ENCODE measurements around the gene PRR16.
A peak's percentile ranks its signal among the peaks of the same experiment; 100 is the strongest.

PRR16 gene

GRCh38 chr5:120436996-120437395 lies 27.1 kb upstream of the PRR16 start:
- Histone ChIP-seq H3K27ac (ENCODE audit: insufficient read depth in 1 of 2, low read depth in 1 of 2, low read length in 2 of 2, poor library complexity in 1 of 2, severe bottlenecking in 2 of 2) (no peak overlapping the region), H3K36me3 (ENCODE audit: control insufficient read depth in 4 of 4, insufficient read depth in 4 of 4, low read length in 3 of 4) (peaks cover 0 to 2% (median 0%) of the 10 kb centered on the region in 4 experiments), H3K9me3 (ENCODE audit: control extremely low read depth in 1 of 5, control insufficient read depth in 4 of 5, insufficient read depth in 2 of 5, low read depth in 1 of 5, low read length in 4 of 5) (no peaks in the 10 kb centered on the region), H3K27me3 (replicated peaks in 2 of 5; ENCODE audit: control insufficient read depth in 4 of 5, insufficient read depth in 5 of 5, low read length in 4 of 5) (no peaks in the 10 kb centered on the region), H3K4me1 (ENCODE audit: control extremely low read depth in 1 of 4, control insufficient read depth in 4 of 4, insufficient read depth in 4 of 4, low read length in 3 of 4) (no peaks in the 10 kb centered on the region), H3K4me3 (ENCODE audit: control insufficient read depth in 1 of 7, extremely low read depth in 1 of 7, insufficient read depth in 4 of 7, low read depth in 2 of 7, low read length in 6 of 7) (no peak overlapping the region)
- 88% methylated on average over 1 of the region's 1 CpG for WGBS (ENCODE audit: insufficient coverage)
- ChIA-PET CTCF (no interaction called here), POLR2A (no interaction called here)
- peak in 2 of 3 donors; percentile 9 to 24 for DNase-seq

- H3K9me3 ChIP-seq (ENCODE audit: control extremely low read depth in 1 of 5, control insufficient read depth in 4 of 5, insufficient read depth in 2 of 5, low read depth in 1 of 5, low read length in 4 of 5): no peaks in the 10 kb centered on the region
- no peak overlapping the region for H3K27ac ChIP-seq (ENCODE audit: insufficient read depth in 1 of 2, low read depth in 1 of 2, low read length in 2 of 2, poor library complexity in 1 of 2, severe bottlenecking in 2 of 2)
- no peak overlapping the region for H3K4me3 ChIP-seq (ENCODE audit: control insufficient read depth in 1 of 7, extremely low read depth in 1 of 7, insufficient read depth in 4 of 7, low read depth in 2 of 7, low read length in 6 of 7)
- ChIA-PET POLR2A (no interaction called here), CTCF (no interaction called here)
- no peak for DNase-seq
- WGBS (ENCODE audit: insufficient coverage): 93% methylated on average over 2 of the region's 3 CpGs
- no peaks in the 10 kb centered on the region for H3K27me3 ChIP-seq (replicated peaks in 2 of 5; ENCODE audit: control insufficient read depth in 4 of 5, insufficient read depth in 5 of 5, low read length in 4 of 5)
- H3K4me1 ChIP-seq (ENCODE audit: control extremely low read depth in 1 of 4, control insufficient read depth in 4 of 4, insufficient read depth in 4 of 4, low read length in 3 of 4): no peaks in the 10 kb centered on the region
- H3K36me3 ChIP-seq (ENCODE audit: control insufficient read depth in 4 of 4, insufficient read depth in 4 of 4, low read length in 3 of 4): no peaks in the 10 kb centered on the region
Observed at GRCh38 chr5:120442694-120443093, 21.4 kb upstream of the PRR16 start.

- H3K4me3 ChIP-seq (ENCODE audit: control insufficient read depth in 1 of 7, extremely low read depth in 1 of 7, insufficient read depth in 4 of 7, low read depth in 2 of 7, low read length in 6 of 7): no peak overlapping the region
- CTCF ChIA-PET: no interaction called here
- POLR2A ChIA-PET: no interaction called here
- DNase-seq: no peak
- no peak overlapping the region for H3K27ac ChIP-seq (ENCODE audit: insufficient read depth in 1 of 2, low read depth in 1 of 2, low read length in 2 of 2, poor library complexity in 1 of 2, severe bottlenecking in 2 of 2)
- 80% methylated on average over 1 of the region's 2 CpGs for WGBS (ENCODE audit: insufficient coverage)
- no peaks in the 10 kb centered on the region for H3K4me1 ChIP-seq (ENCODE audit: control extremely low read depth in 1 of 4, control insufficient read depth in 4 of 4, insufficient read depth in 4 of 4, low read length in 3 of 4)
- no peaks in the 10 kb centered on the region for H3K36me3 ChIP-seq (ENCODE audit: control insufficient read depth in 4 of 4, insufficient read depth in 4 of 4, low read length in 3 of 4)
- H3K27me3 ChIP-seq (replicated peaks in 2 of 5; ENCODE audit: control insufficient read depth in 4 of 5, insufficient read depth in 5 of 5, low read length in 4 of 5): no peaks in the 10 kb centered on the region
- H3K9me3 ChIP-seq (ENCODE audit: control extremely low read depth in 1 of 5, control insufficient read depth in 4 of 5, insufficient read depth in 2 of 5, low read depth in 1 of 5, low read length in 4 of 5): no peaks in the 10 kb centered on the region
Observed at GRCh38 chr5:120443607-120444006, 20.5 kb upstream of the PRR16 start.

GRCh38 chr5:120446068-120446492 lies 18.0 kb upstream of the PRR16 start:
- no peak overlapping the region for H3K27ac ChIP-seq (ENCODE audit: insufficient read depth in 1 of 2, low read depth in 1 of 2, low read length in 2 of 2, poor library complexity in 1 of 2, severe bottlenecking in 2 of 2)
- no peaks in the 10 kb centered on the region for H3K4me1 ChIP-seq (ENCODE audit: control extremely low read depth in 1 of 4, control insufficient read depth in 4 of 4, insufficient read depth in 4 of 4, low read length in 3 of 4)
- H3K27me3 ChIP-seq (replicated peaks in 2 of 5; ENCODE audit: control insufficient read depth in 4 of 5, insufficient read depth in 5 of 5, low read length in 4 of 5): no peaks in the 10 kb centered on the region
- ChIA-PET CTCF (interaction anchor here (1.4 kb wide), 1 partner anchor 9 kb away, joined by 4 read pairs; no protein-coding TSS in a partner anchor), POLR2A (no interaction called here)
- DNase-seq: no peak
- no peaks in the 10 kb centered on the region for H3K36me3 ChIP-seq (ENCODE audit: control insufficient read depth in 4 of 4, insufficient read depth in 4 of 4, low read length in 3 of 4)
- H3K4me3 ChIP-seq (ENCODE audit: control insufficient read depth in 1 of 7, extremely low read depth in 1 of 7, insufficient read depth in 4 of 7, low read depth in 2 of 7, low read length in 6 of 7): no peak overlapping the region
- H3K9me3 ChIP-seq (ENCODE audit: control extremely low read depth in 1 of 5, control insufficient read depth in 4 of 5, insufficient read depth in 2 of 5, low read depth in 1 of 5, low read length in 4 of 5): no peaks in the 10 kb centered on the region
- WGBS (ENCODE audit: insufficient coverage): 100% methylated on average over 2 of the region's 2 CpGs

GRCh38 chr5:120446901-120447300 lies 17.2 kb upstream of the PRR16 start:
- ChIA-PET POLR2A (no interaction called here), CTCF (interaction anchor here (1.2 to 1.8 kb wide), 3 partner anchors 8 to 360 kb away, joined by 3 to 6 read pairs (median 4); no protein-coding TSS in a partner anchor)
- no peaks in the 10 kb centered on the region for H3K4me1 ChIP-seq (ENCODE audit: control extremely low read depth in 1 of 4, control insufficient read depth in 4 of 4, insufficient read depth in 4 of 4, low read length in 3 of 4)
- no peak for DNase-seq
- H3K27ac ChIP-seq (ENCODE audit: insufficient read depth in 1 of 2, low read depth in 1 of 2, low read length in 2 of 2, poor library complexity in 1 of 2, severe bottlenecking in 2 of 2): no peak overlapping the region
- no CpG with 5 or more reads among the region's 2 CpGs for WGBS (ENCODE audit: insufficient coverage)
- H3K27me3 ChIP-seq (replicated peaks in 2 of 5; ENCODE audit: control insufficient read depth in 4 of 5, insufficient read depth in 5 of 5, low read length in 4 of 5): no peaks in the 10 kb centered on the region
- no peak overlapping the region for H3K4me3 ChIP-seq (ENCODE audit: control insufficient read depth in 1 of 7, extremely low read depth in 1 of 7, insufficient read depth in 4 of 7, low read depth in 2 of 7, low read length in 6 of 7)
- H3K36me3 ChIP-seq (ENCODE audit: control insufficient read depth in 4 of 4, insufficient read depth in 4 of 4, low read length in 3 of 4): no peaks in the 10 kb centered on the region
- no peaks in the 10 kb centered on the region for H3K9me3 ChIP-seq (ENCODE audit: control extremely low read depth in 1 of 5, control insufficient read depth in 4 of 5, insufficient read depth in 2 of 5, low read depth in 1 of 5, low read length in 4 of 5)

GRCh38 chr5:120447706-120448239 lies 16.3 kb upstream of the PRR16 start:
- CTCF ChIA-PET: interaction anchor here (0.6 to 1.8 kb wide), 3 partner anchors 11 to 359 kb away, joined by 3 to 6 read pairs (median 3); no protein-coding TSS in a partner anchor
- Histone ChIP-seq H3K9me3 (ENCODE audit: control extremely low read depth in 1 of 5, control insufficient read depth in 4 of 5, insufficient read depth in 2 of 5, low read depth in 1 of 5, low read length in 4 of 5) (no peaks in the 10 kb centered on the region), H3K36me3 (ENCODE audit: control insufficient read depth in 4 of 4, insufficient read depth in 4 of 4, low read length in 3 of 4) (no peaks in the 10 kb centered on the region), H3K27ac (ENCODE audit: insufficient read depth in 1 of 2, low read depth in 1 of 2, low read length in 2 of 2, poor library complexity in 1 of 2, severe bottlenecking in 2 of 2) (no peak overlapping the region), H3K4me3 (ENCODE audit: control insufficient read depth in 1 of 7, extremely low read depth in 1 of 7, insufficient read depth in 4 of 7, low read depth in 2 of 7, low read length in 6 of 7) (no peak overlapping the region), H3K27me3 (replicated peaks in 2 of 5; ENCODE audit: control insufficient read depth in 4 of 5, insufficient read depth in 5 of 5, low read length in 4 of 5) (no peaks in the 10 kb centered on the region), H3K4me1 (ENCODE audit: control extremely low read depth in 1 of 4, control insufficient read depth in 4 of 4, insufficient read depth in 4 of 4, low read length in 3 of 4) (no peaks in the 10 kb centered on the region)
- WGBS (ENCODE audit: insufficient coverage): 100% methylated on average over 1 of the region's 1 CpG
- DNase-seq: no peak
- POLR2A ChIA-PET: no interaction called here

- Histone ChIP-seq H3K9me3 (ENCODE audit: control extremely low read depth in 1 of 5, control insufficient read depth in 4 of 5, insufficient read depth in 2 of 5, low read depth in 1 of 5, low read length in 4 of 5) (no peaks in the 10 kb centered on the region), H3K27ac (ENCODE audit: insufficient read depth in 1 of 2, low read depth in 1 of 2, low read length in 2 of 2, poor library complexity in 1 of 2, severe bottlenecking in 2 of 2) (no peak overlapping the region), H3K36me3 (ENCODE audit: control insufficient read depth in 4 of 4, insufficient read depth in 4 of 4, low read length in 3 of 4) (no peaks in the 10 kb centered on the region), H3K4me3 (ENCODE audit: control insufficient read depth in 1 of 7, extremely low read depth in 1 of 7, insufficient read depth in 4 of 7, low read depth in 2 of 7, low read length in 6 of 7) (no peak overlapping the region), H3K4me1 (ENCODE audit: control extremely low read depth in 1 of 4, control insufficient read depth in 4 of 4, insufficient read depth in 4 of 4, low read length in 3 of 4) (no peaks in the 10 kb centered on the region), H3K27me3 (replicated peaks in 2 of 5; ENCODE audit: control insufficient read depth in 4 of 5, insufficient read depth in 5 of 5, low read length in 4 of 5) (no peaks in the 10 kb centered on the region)
- CTCF ChIA-PET: interaction anchor here (1.0 kb wide), 1 partner anchor 9 kb away, joined by 3 read pairs; no protein-coding TSS in a partner anchor
- POLR2A ChIA-PET: no interaction called here
- no peak for DNase-seq
- WGBS (ENCODE audit: insufficient coverage): 71% methylated on average over 1 of the region's 3 CpGs
Observed at GRCh38 chr5:120449501-120449900, 14.6 kb upstream of the PRR16 start.
